Esophagus muscularis mucosa (tissue), 4 donors: ENCODE data around the gene THBS1.

ENCODE experiments used
- CTCF ChIP-seq, 3 experiments: fragments of 200-600 bp in 2 of 3; fragments of 450-650 bp in 1 of 3; sonication (generic) in 2 of 3; IDR thresholded peaks; one replicate each; pipeline ENCODE4 v1.5.1; 2017 to 2019; ENCODE audit warnings: antibody characterized with exemption in 3 of 3, mild to moderate bottlenecking in 2 of 3, moderate library complexity in 1 of 3
- EP300 ChIP-seq: sonication (generic); formaldehyde crosslinking; IDR thresholded peaks from one replicate; pipeline ENCODE4 v1.6.1; 2017; ENCODE audit warnings: antibody characterized with exemption
- POLR2A ChIP-seq: fragments of 450-650 bp; IDR thresholded peaks from one replicate; pipeline ENCODE4 v1.6.1; 2017; ENCODE audit warnings: antibody characterized with exemption, moderate library complexity, mild to moderate bottlenecking, low read depth

GRCh38 chr15:39624806-39625205 is 43.9 kb downstream of the THBS1 start:
- TF ChIP-seq CTCF (IDR thresholded peaks at IDR 0.05) (peak in 2 of 3 experiments; percentile 31 to 34), POLR2A (no peak), EP300 (no peak)
